ENCODE data around the gene METAP2.
"Not testable (repeated sequence)": the region's sequence is repeated elsewhere in the genome, so short reads cannot be mapped to it uniquely, and the experiment has no call there.

DNA sequence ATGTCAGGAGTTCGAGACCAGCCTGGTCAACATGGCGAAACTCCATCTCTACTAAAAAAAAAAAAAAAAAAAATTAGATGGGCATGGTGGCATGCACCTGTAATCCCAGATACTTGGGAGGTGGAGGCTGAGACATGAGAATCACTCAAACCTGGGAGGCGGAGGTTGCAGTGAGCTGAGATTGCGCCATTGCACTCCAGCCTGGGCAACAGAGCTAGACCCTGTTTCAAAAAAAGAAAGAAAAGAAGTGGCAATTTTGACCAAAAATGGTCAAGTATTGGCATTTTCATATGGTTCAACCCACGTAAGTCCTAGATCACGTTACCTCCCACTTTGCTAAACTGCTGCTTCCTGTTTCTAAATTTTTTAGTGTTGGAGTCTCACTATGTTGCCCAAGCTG is 8.6 kb downstream of the METAP2 start:
- TF ChIP-seq, protein P1, sequence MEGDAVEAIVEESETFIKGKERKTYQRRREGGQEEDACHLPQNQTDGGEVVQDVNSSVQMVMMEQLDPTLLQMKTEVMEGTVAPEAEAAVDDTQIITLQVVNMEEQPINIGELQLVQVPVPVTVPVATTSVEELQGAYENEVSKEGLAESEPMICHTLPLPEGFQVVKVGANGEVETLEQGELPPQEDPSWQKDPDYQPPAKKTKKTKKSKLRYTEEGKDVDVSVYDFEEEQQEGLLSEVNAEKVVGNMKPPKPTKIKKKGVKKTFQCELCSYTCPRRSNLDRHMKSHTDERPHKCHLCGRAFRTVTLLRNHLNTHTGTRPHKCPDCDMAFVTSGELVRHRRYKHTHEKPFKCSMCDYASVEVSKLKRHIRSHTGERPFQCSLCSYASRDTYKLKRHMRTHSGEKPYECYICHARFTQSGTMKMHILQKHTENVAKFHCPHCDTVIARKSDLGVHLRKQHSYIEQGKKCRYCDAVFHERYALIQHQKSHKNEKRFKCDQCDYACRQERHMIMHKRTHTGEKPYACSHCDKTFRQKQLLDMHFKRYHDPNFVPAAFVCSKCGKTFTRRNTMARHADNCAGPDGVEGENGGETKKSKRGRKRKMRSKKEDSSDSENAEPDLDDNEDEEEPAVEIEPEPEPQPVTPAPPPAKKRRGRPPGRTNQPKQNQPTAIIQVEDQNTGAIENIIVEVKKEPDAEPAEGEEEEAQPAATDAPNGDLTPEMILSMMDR (IDR thresholded peaks at IDR 0.05; ENCODE audit: low read depth, low read length, poor library complexity, severe bottlenecking), result not testable (repeated sequence)
- TF ChIP-seq EZH2phosphoT487 (IDR thresholded peaks at IDR 0.05; ENCODE audit: borderline replicate concordance, low read length), result not testable (repeated sequence)

Data from DOHH2 (cell line).